GM18951 (cell line): ENCODE results near the gene NPVF.
A peak's percentile ranks its signal among the peaks of the same experiment; 100 is the strongest.

Source experiments
- POLR2A ChIP-seq: IDR thresholded peaks from 4 replicates; pipeline ENCODE4 v1.6.1; 2011; ENCODE audit warnings: mild to moderate bottlenecking; ENCODE audit not compliant: insufficient read length, insufficient read depth; ENCODE audit errors: extremely low read depth
- in situ Hi-C: fragments of 300-500 bp; cut with MboI; formaldehyde crosslinking; loops from one replicate; pipeline ENCODE4 v1.12.0; 2022; ENCODE audit warnings: low sequenced_read_pairs, mixed read lengths, inconsistent platforms; ENCODE audit not compliant: unreplicated experiment

The NPVF gene

GRCh38 chr7:25179771-25180591 lies 48.3 kb downstream of the NPVF start:
- in situ Hi-C loops, result no loop called here

GRCh38 chr7:25179325-25179724 lies 49.0 kb downstream of the NPVF start:
- TF ChIP-seq POLR2A, result no peak
- in situ Hi-C loops, result no loop called here

More at GRCh38 chr7:25179771-25180591, 48.3 kb downstream of the NPVF start:
- peak; percentile 87 for TF ChIP-seq POLR2A
